NCI-H2227 (cell line): ENCODE data around the gene RNF144B.
"Not testable (repeated sequence)": the region's sequence is repeated elsewhere in the genome, so short reads cannot be mapped to it uniquely, and the experiment has no call there.

Source experiments
- DNase-seq: peaks from one replicate; lab custom pipeline; 2025; ENCODE audit not compliant: unreplicated experiment; lab: John Stamatoyannopoulos, UW

The RNF144B gene

GRCh38 chr6:18439581-18439980 lies 52.4 kb downstream of the RNF144B start:
- DNase-seq = no peak

GRCh38 chr6:18441251-18441979 lies 54.3 kb downstream of the RNF144B start:
- no peak for DNase-seq

GRCh38 chr6:18444111-18444510 lies 57.0 kb downstream of the RNF144B start:
- no peak for DNase-seq

GRCh38 chr6:18445228-18445627 lies 58.1 kb downstream of the RNF144B start:
- DNase-seq = no peak

GRCh38 chr6:18446771-18447170 lies 59.6 kb downstream of the RNF144B start:
- DNase-seq = no peak

GRCh38 chr6:18447552-18447951 lies 60.4 kb downstream of the RNF144B start:
- no peak for DNase-seq

- DNase-seq = no peak
Measured at GRCh38 chr6:18451756-18452155, 64.6 kb downstream of the RNF144B start.

- no peak for DNase-seq
Measured at GRCh38 chr6:18454446-18454845, 67.3 kb downstream of the RNF144B start.

- DNase-seq = no peak
Measured at GRCh38 chr6:18457065-18457737, 70.1 kb downstream of the RNF144B start.

- DNase-seq = not testable (repeated sequence)
Measured at GRCh38 chr6:18458086-18458485, 70.9 kb downstream of the RNF144B start.

GRCh38 chr6:18463429-18463828 lies 76.3 kb downstream of the RNF144B start:
- DNase-seq = no peak

GRCh38 chr6:18464176-18464575 lies 77.0 kb downstream of the RNF144B start:
- DNase-seq = no peak

GRCh38 chr6:18465410-18466154 lies 78.4 kb downstream of the RNF144B start:
- DNase-seq = no peak

GRCh38 chr6:18467741-18468502 lies 80.8 kb downstream of the RNF144B start:
- no peak for DNase-seq

GRCh38 chr6:18468503-18468843 lies 81.3 kb downstream of the RNF144B start:
- DNase-seq = no peak

GRCh38 chr6:18469536-18469935 lies 82.4 kb downstream of the RNF144B start:
- no peak for DNase-seq

- no peak for DNase-seq
Measured at GRCh38 chr6:18471232-18471964, 84.2 kb downstream of the RNF144B start.

GRCh38 chr6:18472941-18473340 lies 85.8 kb downstream of the RNF144B start:
- DNase-seq = no peak

- no peak for DNase-seq
Measured at GRCh38 chr6:18473755-18474154, 86.6 kb downstream of the RNF144B start.

GRCh38 chr6:18477301-18477941 lies 90.3 kb downstream of the RNF144B start:
- DNase-seq = no peak
